Measurements from ENCODE around the gene TMED10.

Gene TMED10

GRCh38 chr14:75126121-75126544 lies 50.3 kb downstream of the TMED10 start:
- DNase-seq: no peak

- DNase-seq: no peak
Measured at GRCh38 chr14:75125617-75126016, 50.8 kb downstream of the TMED10 start.

GRCh38 chr14:75123991-75124390 lies 52.4 kb downstream of the TMED10 start:
- DNase-seq: no peak

- no peak for DNase-seq
Measured at GRCh38 chr14:75121552-75121951, 54.9 kb downstream of the TMED10 start.

GRCh38 chr14:75120541-75121291 lies 55.7 kb downstream of the TMED10 start:
- no peak for DNase-seq

GRCh38 chr14:75119056-75119455 lies 57.4 kb downstream of the TMED10 start:
- no peak for DNase-seq

- DNase-seq: no peak
Measured at GRCh38 chr14:75113932-75114539, 62.4 kb downstream of the TMED10 start.

GRCh38 chr14:75109877-75110276 lies 66.5 kb downstream of the TMED10 start:
- DNase-seq: peak; percentile 92

GRCh38 chr14:75107186-75107585 lies 69.2 kb downstream of the TMED10 start:
- no peak for DNase-seq

- no peak for DNase-seq
Measured at GRCh38 chr14:75101491-75101890, 74.9 kb downstream of the TMED10 start.

- DNase-seq: no peak
Measured at GRCh38 chr14:75098682-75099081, 77.7 kb downstream of the TMED10 start.

GRCh38 chr14:75098212-75098611 lies 78.2 kb downstream of the TMED10 start:
- no peak for DNase-seq

- no peak for DNase-seq
Measured at GRCh38 chr14:75096959-75097358, 79.5 kb downstream of the TMED10 start.

GRCh38 chr14:75095690-75096089 lies 80.7 kb downstream of the TMED10 start:
- no peak for DNase-seq

GRCh38 chr14:75094896-75095295 lies 81.5 kb downstream of the TMED10 start:
- DNase-seq: no peak

- no peak for DNase-seq
Measured at GRCh38 chr14:75092698-75093097, 83.7 kb downstream of the TMED10 start.

GRCh38 chr14:75091251-75091650 lies 85.2 kb downstream of the TMED10 start:
- no peak for DNase-seq

- no peak for DNase-seq
Measured at GRCh38 chr14:75090353-75090752, 86.1 kb downstream of the TMED10 start.

- peak; percentile 25 for DNase-seq
Measured at GRCh38 chr14:75088566-75089373, 87.6 kb downstream of the TMED10 start.

GRCh38 chr14:75088153-75088552 lies 88.3 kb downstream of the TMED10 start:
- no peak for DNase-seq

GRCh38 chr14:75084513-75084912 lies 91.9 kb downstream of the TMED10 start:
- DNase-seq: no peak

GRCh38 chr14:75083271-75083670 lies 93.1 kb downstream of the TMED10 start:
- no peak for DNase-seq

GRCh38 chr14:75081660-75082229 lies 94.7 kb downstream of the TMED10 start:
- no peak for DNase-seq

Measured in NCI-H2227 treated with DMSO at 0.1 percent for 48 hours (cell line).